ENCODE results near the gene NCOA4.

GRCh38 chr10:45997994-45998763 lies 32.2 kb downstream of the NCOA4 start:
- TF ChIP-seq, protein P1, sequence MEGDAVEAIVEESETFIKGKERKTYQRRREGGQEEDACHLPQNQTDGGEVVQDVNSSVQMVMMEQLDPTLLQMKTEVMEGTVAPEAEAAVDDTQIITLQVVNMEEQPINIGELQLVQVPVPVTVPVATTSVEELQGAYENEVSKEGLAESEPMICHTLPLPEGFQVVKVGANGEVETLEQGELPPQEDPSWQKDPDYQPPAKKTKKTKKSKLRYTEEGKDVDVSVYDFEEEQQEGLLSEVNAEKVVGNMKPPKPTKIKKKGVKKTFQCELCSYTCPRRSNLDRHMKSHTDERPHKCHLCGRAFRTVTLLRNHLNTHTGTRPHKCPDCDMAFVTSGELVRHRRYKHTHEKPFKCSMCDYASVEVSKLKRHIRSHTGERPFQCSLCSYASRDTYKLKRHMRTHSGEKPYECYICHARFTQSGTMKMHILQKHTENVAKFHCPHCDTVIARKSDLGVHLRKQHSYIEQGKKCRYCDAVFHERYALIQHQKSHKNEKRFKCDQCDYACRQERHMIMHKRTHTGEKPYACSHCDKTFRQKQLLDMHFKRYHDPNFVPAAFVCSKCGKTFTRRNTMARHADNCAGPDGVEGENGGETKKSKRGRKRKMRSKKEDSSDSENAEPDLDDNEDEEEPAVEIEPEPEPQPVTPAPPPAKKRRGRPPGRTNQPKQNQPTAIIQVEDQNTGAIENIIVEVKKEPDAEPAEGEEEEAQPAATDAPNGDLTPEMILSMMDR (IDR thresholded peaks at IDR 0.05): no peak
- TF ChIP-seq POLR2A (IDR thresholded peaks at IDR 0.05): no peak

Measured in esophagus squamous epithelium (tissue), 4 donors.